K562 (cell line): ENCODE measurements around the gene COL23A1. TPM values are rescaled to one million over a fixed set of nuclear protein-coding genes. Genes with fewer than 3 reads are reported as not detected.

ENCODE experiments used
- CREBBP ChIP-seq: IDR thresholded peaks from one replicate; pipeline ENCODE4 v1.6.1; 2012; ENCODE audit warnings: low read depth, mild to moderate bottlenecking, control low read depth, inconsistent platforms, low read length
- CTBP1 ChIP-seq: fragments of 450-650 bp; IDR thresholded peaks from 2 replicates; pipeline ENCODE4 v1.6.1; 2016; ENCODE audit warnings: borderline replicate concordance
- EWSR1 ChIP-seq: fragments of 450-650 bp; IDR thresholded peaks from 2 replicates; pipeline ENCODE4 v1.6.1; 2018; ENCODE audit warnings: borderline replicate concordance, mild to moderate bottlenecking, low read depth, moderate library complexity; ENCODE audit not compliant: partially characterized antibody
- FOXP1 ChIP-seq: sonication (generic); formaldehyde crosslinking; IDR thresholded peaks from 2 replicates; pipeline ENCODE4 v1.8.0; 2022; ENCODE audit warnings: mild to moderate bottlenecking, missing genetic modification reagents
- GTF2F1 ChIP-seq: IDR thresholded peaks from 2 replicates; pipeline ENCODE4 v1.6.1; 2011; ENCODE audit warnings: low read depth, low read length, improper control_type of control experiment
- HNRNPUL1 ChIP-seq: fragments of 200-400 bp; formaldehyde crosslinking; IDR thresholded peaks from 2 replicates; pipeline ENCODE4 v1.6.1; 2017; ENCODE audit warnings: low read length
- JUN ChIP-seq, 2 experiments: sonication (generic) in 1 of 2; formaldehyde crosslinking in 1 of 2; IDR thresholded peaks; 2 replicates each; pipeline versions ENCODE4 v1.6.1 to v1.8.0; 2012 to 2022; ENCODE audit warnings: borderline replicate concordance in 2 of 2, mild to moderate bottlenecking in 2 of 2, improper control_type of control experiment in 1 of 2, low read depth in 1 of 2, low read length in 1 of 2, missing genetic modification reagents in 1 of 2
- JUNB ChIP-seq: fragments of 450-650 bp; formaldehyde crosslinking; conservative IDR thresholded peaks from 2 replicates; pipeline ENCODE4 v1.4.0; 2020; ENCODE audit warnings: mild to moderate bottlenecking
- KDM2B ChIP-seq: fragments of 250-450 bp; sonication (Bioruptor Pico); IDR thresholded peaks from 2 replicates; pipeline ENCODE4 v1.8.0; 2021; ENCODE audit warnings: mild to moderate bottlenecking, moderate library complexity
- MYNN ChIP-seq, 2 experiments: sonication (generic); formaldehyde crosslinking in 1 of 2; IDR thresholded peaks; 2 replicates each; pipeline versions ENCODE4 v1.5.0 to v1.6.1; 2016 to 2020; ENCODE audit warnings: antibody characterized with exemption in 1 of 2, missing genetic modification reagents in 1 of 2
- NCOA6 ChIP-seq: fragments of 450-650 bp; IDR thresholded peaks from 2 replicates; pipeline ENCODE4 v1.6.1; 2017; ENCODE audit warnings: mild to moderate bottlenecking
- RBM34 ChIP-seq: fragments of 200-400 bp; formaldehyde crosslinking; IDR thresholded peaks from 2 replicates; pipeline ENCODE4 v1.6.1; 2018; ENCODE audit warnings: low read length, borderline replicate concordance; ENCODE audit not compliant: insufficient read depth
- SAFB2 ChIP-seq: fragments of 200-400 bp; formaldehyde crosslinking; IDR thresholded peaks from 2 replicates; pipeline ENCODE4 v1.6.1; 2018; ENCODE audit warnings: borderline replicate concordance, low read length, low read depth, moderate library complexity; ENCODE audit not compliant: severe bottlenecking
- SETDB1 ChIP-seq: IDR thresholded peaks from one replicate; pipeline ENCODE4 v1.6.1; 2012; ENCODE audit warnings: low read length, control low read depth, inconsistent platforms
- TBL1XR1 ChIP-seq, 2 experiments: IDR thresholded peaks; 2 replicates each; pipeline ENCODE4 v1.6.1; 2012; ENCODE audit warnings: improper control_type of control experiment in 2 of 2, low read length in 2 of 2, mild to moderate bottlenecking in 1 of 2
- TCF3 ChIP-seq: sonication (generic); formaldehyde crosslinking; IDR thresholded peaks from 2 replicates; pipeline ENCODE4 v1.4.0; 2020; ENCODE audit warnings: mild to moderate bottlenecking, missing genetic modification reagents
- TOE1 ChIP-seq, 2 experiments: fragments of 450-650 bp in 1 of 2; sonication (generic) in 1 of 2; formaldehyde crosslinking in 1 of 2; IDR thresholded peaks; 2 replicates each; pipeline versions ENCODE4 v1.7.1 to v1.8.0; 2016 to 2022; ENCODE audit warnings: borderline replicate concordance in 2 of 2, mild to moderate bottlenecking in 2 of 2, antibody characterized with exemption in 1 of 2, inconsistent platforms in 1 of 2, low read depth in 1 of 2, missing genetic modification reagents in 1 of 2, moderate library complexity in 1 of 2
- ZNF197 ChIP-seq: fragments of 200-800 bp; sonication (Bioruptor generic); IDR thresholded peaks from 2 replicates; pipeline ENCODE4 v1.6.1; 2016; ENCODE audit warnings: low read depth, missing genetic modification characterization, missing compliant biosample characterization
- ZNF274 ChIP-seq: IDR thresholded peaks from 2 replicates; pipeline ENCODE4 v1.6.1; 2011; ENCODE audit warnings: low read depth, mild to moderate bottlenecking, low read length, moderate library complexity, borderline replicate concordance
- ZNF830 ChIP-seq: fragments of 250-450 bp; sonication (Bioruptor Pico); IDR thresholded peaks from 2 replicates; pipeline ENCODE4 v1.5.0; 2021; ENCODE audit warnings: mild to moderate bottlenecking
- polyA plus RNA-seq, 8 experiments: library from polyadenylated mRNA; depleted of rRNA in 4 of 8; stranded (reverse) in 5 of 8; unstranded in 3 of 8; fragments of >200 nt; fragmentation: Nextera tagmentation in 2 of 8; fragmentation: Illumina TruSeq in 1 of 8; extraction: Ambion mirVana in 2 of 8; extraction: Trizol in 1 of 8; gene quantifications; 2 replicates each; pipeline versions ENCODE4 v1.2.1 to v1.2.3, GENCODE V29; 2011 to 2014; ENCODE audit warnings: inconsistent platforms in 1 of 8, missing spikeins in 1 of 8
- total RNA-seq, 7 experiments: library from RNA; depleted of rRNA in 6 of 7; stranded (reverse); fragments of >200 nt in 6 of 7; fragmentation: Illumina TruSeq in 2 of 7; extraction: Trizol in 2 of 7; gene quantifications; 2 replicates each; pipeline versions ENCODE4 v1.2.1 to v1.2.3, GENCODE V29; 2011 to 2021; ENCODE audit warnings: low replicate concordance in 1 of 7
- TF ChIP-seq, protein P1 (sequence below): fragments of 450-650 bp; IDR thresholded peaks from 2 replicates; pipeline ENCODE4 v1.7.0; 2016; ENCODE audit warnings: borderline replicate concordance
- TF ChIP-seq, protein P2 (sequence below): IDR thresholded peaks from 3 replicates; pipeline ENCODE4 v1.6.1; 2011; ENCODE audit warnings: borderline replicate concordance, mild to moderate bottlenecking; ENCODE audit not compliant: insufficient read length, insufficient read depth

The COL23A1 gene
- total and polyA plus RNA-seq, 9 of the 15 experiments (the other 6 are each of a cell fraction or from before 2014, with no cell fraction given): 0.09 TPM; not detected in 8

DNA sequence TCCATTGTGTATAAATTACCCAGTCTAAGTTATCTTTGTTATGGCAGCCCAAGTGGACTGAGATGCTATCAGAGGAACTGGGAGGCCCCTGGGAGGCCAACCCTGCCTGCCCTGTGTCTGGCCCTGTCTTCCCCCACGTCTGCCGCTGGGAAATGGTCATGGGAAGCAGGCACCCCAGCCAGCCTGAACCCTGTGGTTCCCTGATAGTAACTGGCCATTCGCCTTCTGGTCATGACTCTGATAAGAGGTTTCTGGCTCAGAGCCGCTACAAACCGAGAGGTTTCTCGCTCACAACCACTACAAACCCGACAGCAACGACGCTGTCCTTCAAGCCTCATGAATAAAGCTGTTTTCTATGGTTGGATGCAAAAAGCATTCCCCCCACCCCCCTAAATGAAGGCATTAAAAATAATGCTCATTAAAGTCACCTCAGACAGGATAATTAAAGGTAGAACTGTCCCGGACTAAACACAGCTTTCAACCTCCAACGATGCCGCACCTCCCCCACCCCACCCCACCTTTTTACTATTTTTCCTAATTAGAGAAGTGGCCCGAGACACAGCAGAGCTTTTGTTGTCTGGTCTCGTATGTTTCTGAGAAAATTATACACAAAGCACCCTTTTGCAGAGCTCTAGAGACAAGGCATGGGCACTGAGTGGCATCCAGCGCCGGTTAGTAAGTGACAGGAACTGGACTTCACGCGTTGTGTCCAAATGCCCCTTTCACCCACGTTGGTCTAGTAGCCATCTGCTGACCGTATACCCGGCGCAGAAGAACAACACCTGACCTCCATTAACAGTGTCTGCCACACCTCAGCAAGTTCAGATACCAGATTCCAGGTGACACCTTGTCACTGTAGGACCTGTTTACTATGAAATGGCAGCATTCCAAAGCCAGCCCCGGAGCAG is 140.8 kb downstream of the COL23A1 start (continued):
- TF ChIP-seq, protein P1, sequence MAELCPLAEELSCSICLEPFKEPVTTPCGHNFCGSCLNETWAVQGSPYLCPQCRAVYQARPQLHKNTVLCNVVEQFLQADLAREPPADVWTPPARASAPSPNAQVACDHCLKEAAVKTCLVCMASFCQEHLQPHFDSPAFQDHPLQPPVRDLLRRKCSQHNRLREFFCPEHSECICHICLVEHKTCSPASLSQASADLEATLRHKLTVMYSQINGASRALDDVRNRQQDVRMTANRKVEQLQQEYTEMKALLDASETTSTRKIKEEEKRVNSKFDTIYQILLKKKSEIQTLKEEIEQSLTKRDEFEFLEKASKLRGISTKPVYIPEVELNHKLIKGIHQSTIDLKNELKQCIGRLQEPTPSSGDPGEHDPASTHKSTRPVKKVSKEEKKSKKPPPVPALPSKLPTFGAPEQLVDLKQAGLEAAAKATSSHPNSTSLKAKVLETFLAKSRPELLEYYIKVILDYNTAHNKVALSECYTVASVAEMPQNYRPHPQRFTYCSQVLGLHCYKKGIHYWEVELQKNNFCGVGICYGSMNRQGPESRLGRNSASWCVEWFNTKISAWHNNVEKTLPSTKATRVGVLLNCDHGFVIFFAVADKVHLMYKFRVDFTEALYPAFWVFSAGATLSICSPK: no peak
- TF ChIP-seq, protein P2, sequence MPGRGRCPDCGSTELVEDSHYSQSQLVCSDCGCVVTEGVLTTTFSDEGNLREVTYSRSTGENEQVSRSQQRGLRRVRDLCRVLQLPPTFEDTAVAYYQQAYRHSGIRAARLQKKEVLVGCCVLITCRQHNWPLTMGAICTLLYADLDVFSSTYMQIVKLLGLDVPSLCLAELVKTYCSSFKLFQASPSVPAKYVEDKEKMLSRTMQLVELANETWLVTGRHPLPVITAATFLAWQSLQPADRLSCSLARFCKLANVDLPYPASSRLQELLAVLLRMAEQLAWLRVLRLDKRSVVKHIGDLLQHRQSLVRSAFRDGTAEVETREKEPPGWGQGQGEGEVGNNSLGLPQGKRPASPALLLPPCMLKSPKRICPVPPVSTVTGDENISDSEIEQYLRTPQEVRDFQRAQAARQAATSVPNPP: no peak
- TF ChIP-seq GTF2F1 (no peak), ZNF274 (peak; percentile 52; the same call in 1 of the 2 replicates), CTBP1 (peak; percentile 89; the same call in 1 of the 2 replicates), CREBBP (no peak), TBL1XR1 (IDR thresholded peaks at IDR 0.05; ENCODE audit: low read length in 2 of 2) (peak; percentile 95 to 99; a peak in 3 of 4 replicates), RBM34 (no peak), NCOA6 (peak; percentile 62; the same call in 1 of the 2 replicates), JUNB (CRISPR knock-in tag) (no peak), KDM2B (no peak), SAFB2 (no peak), TOE1 (IDR thresholded peaks at IDR 0.05; ENCODE audit: borderline replicate concordance) (peak; percentile 84), TOE1 (CRISPR knock-in tag; IDR thresholded peaks at IDR 0.05; ENCODE audit: borderline replicate concordance, low read depth) (no peak), HNRNPUL1 (no peak), TCF3 (CRISPR knock-in tag) (peak; percentile 97), SETDB1 (no peak), JUN (IDR thresholded peaks at IDR 0.05; ENCODE audit: borderline replicate concordance, low read depth, low read length) (peak; percentile 58; the same call in 1 of the 2 replicates), JUN (CRISPR knock-in tag; IDR thresholded peaks at IDR 0.05; ENCODE audit: borderline replicate concordance) (no peak), ZNF197 (CRISPR knock-in tag) (peak; percentile 84; the same call in 1 of the 2 replicates), FOXP1 (CRISPR knock-in tag) (no peak), EWSR1 (no peak), ZNF830 (CRISPR knock-in tag) (no peak), MYNN (IDR thresholded peaks at IDR 0.05) (peak; percentile 89), MYNN (CRISPR knock-in tag; IDR thresholded peaks at IDR 0.05) (no peak)
